ENCODE results near the gene PCDHGA12. TPM values are rescaled to one million over a fixed set of nuclear protein-coding genes. Genes with fewer than 3 reads are reported as not detected.
"Not testable (repeated sequence)": the region's sequence is repeated elsewhere in the genome, so short reads cannot be mapped to it uniquely, and the experiment has no call there.

The PCDHGA12 gene
- total RNA-seq, 1 donor from 2014 or later = 10.6 TPM

DNA sequence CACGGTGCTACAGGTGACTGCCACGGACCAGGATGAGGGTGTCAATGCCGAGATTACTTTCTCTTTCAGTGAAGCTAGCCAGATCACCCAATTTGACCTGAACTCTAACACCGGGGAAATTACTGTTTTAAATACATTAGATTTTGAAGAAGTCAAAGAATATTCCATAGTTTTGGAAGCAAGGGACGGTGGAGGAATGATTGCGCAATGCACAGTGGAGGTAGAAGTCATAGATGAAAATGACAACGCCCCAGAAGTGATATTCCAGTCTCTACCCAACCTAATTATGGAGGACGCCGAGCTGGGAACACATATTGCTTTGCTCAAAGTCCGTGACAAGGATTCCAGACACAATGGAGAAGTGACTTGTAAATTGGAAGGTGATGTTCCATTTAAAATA lies 41.6 kb upstream of the PCDHGA12 start:
- Histone ChIP-seq H3K4me1 (no peaks in the 10 kb centered on the region), H3K4me3 (no peak overlapping the region), H3K9me3 (peaks cover 69% of the 10 kb centered on the region), H3K27ac (no peak overlapping the region), H3K36me3 (peaks cover 0 to 9% of the 10 kb centered on the region in 2 donors), H3K27me3 (no peaks in the 10 kb centered on the region)
- DNase-seq (ENCODE audit: extremely low spot score in 2 of 2) = no peak
- TF ChIP-seq POLR2AphosphoS5 (IDR thresholded peaks at IDR 0.05; ENCODE audit: insufficient read depth in 1 of 2, low read depth in 1 of 2) = no peak
- no peak for TF ChIP-seq POLR2A (IDR thresholded peaks at IDR 0.05)
- TF ChIP-seq, protein P1, sequence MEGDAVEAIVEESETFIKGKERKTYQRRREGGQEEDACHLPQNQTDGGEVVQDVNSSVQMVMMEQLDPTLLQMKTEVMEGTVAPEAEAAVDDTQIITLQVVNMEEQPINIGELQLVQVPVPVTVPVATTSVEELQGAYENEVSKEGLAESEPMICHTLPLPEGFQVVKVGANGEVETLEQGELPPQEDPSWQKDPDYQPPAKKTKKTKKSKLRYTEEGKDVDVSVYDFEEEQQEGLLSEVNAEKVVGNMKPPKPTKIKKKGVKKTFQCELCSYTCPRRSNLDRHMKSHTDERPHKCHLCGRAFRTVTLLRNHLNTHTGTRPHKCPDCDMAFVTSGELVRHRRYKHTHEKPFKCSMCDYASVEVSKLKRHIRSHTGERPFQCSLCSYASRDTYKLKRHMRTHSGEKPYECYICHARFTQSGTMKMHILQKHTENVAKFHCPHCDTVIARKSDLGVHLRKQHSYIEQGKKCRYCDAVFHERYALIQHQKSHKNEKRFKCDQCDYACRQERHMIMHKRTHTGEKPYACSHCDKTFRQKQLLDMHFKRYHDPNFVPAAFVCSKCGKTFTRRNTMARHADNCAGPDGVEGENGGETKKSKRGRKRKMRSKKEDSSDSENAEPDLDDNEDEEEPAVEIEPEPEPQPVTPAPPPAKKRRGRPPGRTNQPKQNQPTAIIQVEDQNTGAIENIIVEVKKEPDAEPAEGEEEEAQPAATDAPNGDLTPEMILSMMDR (IDR thresholded peaks at IDR 0.05) = no peak
- intact Hi-C loops (cut with DNase I) = no loop called here

DNA sequence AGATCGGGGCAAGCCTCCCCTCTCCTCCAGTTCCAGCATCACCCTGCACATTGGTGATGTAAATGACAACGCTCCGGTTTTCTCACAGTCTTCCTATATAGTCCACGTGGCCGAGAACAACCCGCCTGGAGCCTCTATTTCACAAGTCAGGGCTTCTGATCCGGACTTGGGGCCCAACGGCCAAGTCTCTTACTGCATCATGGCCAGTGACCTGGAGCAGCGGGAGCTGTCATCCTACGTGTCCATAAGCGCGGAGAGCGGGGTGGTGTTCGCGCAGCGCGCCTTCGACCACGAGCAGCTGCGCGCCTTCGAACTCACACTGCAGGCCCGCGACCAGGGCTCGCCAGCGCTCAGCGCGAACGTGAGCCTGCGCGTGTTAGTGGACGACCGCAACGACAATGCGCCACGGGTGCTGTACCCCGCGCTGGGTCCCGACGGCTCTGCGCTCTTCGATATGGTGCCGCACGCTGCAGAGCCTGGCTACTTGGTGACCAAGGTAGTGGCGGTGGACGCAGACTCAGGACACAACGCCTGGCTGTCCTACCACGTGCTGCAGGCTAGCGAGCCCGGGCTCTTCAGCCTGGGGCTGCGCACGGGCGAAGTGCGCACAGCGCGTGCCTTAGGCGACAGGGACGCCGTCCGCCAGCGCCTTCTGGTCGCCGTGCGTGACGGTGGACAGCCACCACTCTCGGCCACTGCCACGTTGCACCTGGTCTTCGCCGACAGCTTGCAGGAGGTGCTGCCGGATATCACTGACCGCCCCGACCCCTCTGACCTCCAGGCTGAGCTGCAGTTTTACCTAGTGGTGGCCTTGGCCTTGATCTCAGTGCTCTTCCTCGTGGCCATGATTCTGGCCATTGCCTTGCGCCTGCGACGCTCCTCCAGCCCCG lies 40.9 kb upstream of the PCDHGA12 start:
- no peak for DNase-seq (ENCODE audit: extremely low spot score in 2 of 2)
- Histone ChIP-seq H3K4me1 (no peaks in the 10 kb centered on the region), H3K27ac (no peak overlapping the region), H3K27me3 (no peaks in the 10 kb centered on the region), H3K4me3 (no peak overlapping the region), H3K36me3 (peaks cover 0 to 9% of the 10 kb centered on the region in 2 donors), H3K9me3 (peaks cover 71% of the 10 kb centered on the region)
- TF ChIP-seq, protein P1 (IDR thresholded peaks at IDR 0.05) = no peak
- no peak for TF ChIP-seq POLR2AphosphoS5 (IDR thresholded peaks at IDR 0.05; ENCODE audit: insufficient read depth in 1 of 2, low read depth in 1 of 2)
- no peak for TF ChIP-seq POLR2A (IDR thresholded peaks at IDR 0.05)
- intact Hi-C loops (cut with DNase I) = no loop called here

DNA sequence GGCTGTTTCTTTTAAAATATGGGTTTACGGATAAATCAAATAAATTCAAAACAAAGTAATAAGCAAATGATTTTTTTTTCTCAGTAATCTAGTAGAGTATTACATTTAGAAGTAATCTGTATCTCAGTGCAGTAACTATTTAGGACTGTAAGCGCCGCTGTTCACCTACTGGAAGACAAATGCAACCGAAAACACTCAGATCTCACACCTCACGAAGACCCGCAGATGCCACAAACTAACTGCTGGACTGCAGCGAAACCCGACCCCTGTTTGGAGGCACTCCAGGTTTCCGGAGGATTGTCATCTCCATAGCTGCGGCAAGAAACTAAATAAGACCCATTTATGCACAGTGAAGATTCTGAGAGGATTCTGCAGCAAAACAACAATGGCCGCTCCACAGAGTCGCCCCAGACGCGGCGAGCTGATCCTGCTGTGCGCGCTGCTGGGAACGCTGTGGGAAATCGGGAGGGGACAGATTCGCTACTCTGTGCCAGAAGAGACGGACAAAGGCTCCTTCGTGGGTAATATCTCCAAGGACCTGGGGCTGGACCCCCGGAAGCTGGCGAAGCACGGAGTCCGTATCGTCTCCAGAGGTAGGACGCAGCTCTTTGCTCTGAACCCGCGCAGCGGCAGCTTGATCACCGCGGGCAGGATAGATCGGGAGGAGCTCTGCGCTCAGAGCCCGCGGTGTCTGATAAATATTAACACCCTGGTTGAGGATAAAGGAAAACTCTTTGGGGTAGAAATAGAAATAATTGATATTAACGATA lies 37.7 kb upstream of the PCDHGA12 start, which contains the start of gene PCDHGA8:
PCDHGA8 (plus strand) TSS at position 205 of the 770 bp plus-strand sequence; CDS start at position 386, 181 bp downstream.
- no peaks in the 10 kb centered on the region for H3K4me1 ChIP-seq
- peaks cover 0 to 9% of the 10 kb centered on the region in 2 donors for H3K36me3 ChIP-seq
- intact Hi-C loops (cut with DNase I) = no loop called here
- no peaks in the 10 kb centered on the region for H3K27me3 ChIP-seq
- H3K4me3 ChIP-seq = no peak within 1 kb of the TSS
- DNase-seq (ENCODE audit: extremely low spot score in 2 of 2) = no peak
- TF ChIP-seq POLR2AphosphoS5 (IDR thresholded peaks at IDR 0.05; ENCODE audit: insufficient read depth in 1 of 2, low read depth in 1 of 2) (no peak), POLR2A (IDR thresholded peaks at IDR 0.05) (no peak)
- TF ChIP-seq, protein P1 (IDR thresholded peaks at IDR 0.05) = no peak
- H3K27ac ChIP-seq = no peak within 1 kb of the TSS
- H3K9me3 ChIP-seq = peaks cover 74% of the 10 kb centered on the region

DNA sequence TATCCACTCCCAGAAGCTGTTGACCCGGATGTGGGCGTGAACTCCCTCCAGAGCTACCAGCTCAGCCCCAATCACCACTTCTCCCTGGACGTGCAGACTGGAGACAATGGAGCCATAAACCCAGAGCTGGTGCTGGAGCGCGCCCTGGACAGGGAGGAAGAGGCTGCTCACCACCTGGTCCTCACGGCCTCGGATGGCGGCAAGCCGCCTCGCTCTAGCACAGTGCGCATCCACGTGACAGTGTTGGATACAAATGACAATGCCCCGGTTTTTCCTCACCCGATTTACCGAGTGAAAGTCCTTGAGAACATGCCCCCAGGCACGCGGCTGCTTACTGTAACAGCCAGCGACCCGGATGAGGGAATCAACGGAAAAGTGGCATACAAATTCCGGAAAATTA lies 37.0 kb upstream of the PCDHGA12 start:
- TF ChIP-seq POLR2AphosphoS5 (IDR thresholded peaks at IDR 0.05; ENCODE audit: insufficient read depth in 1 of 2, low read depth in 1 of 2) = no peak
- TF ChIP-seq POLR2A (IDR thresholded peaks at IDR 0.05) = no peak
- TF ChIP-seq, protein P1 (IDR thresholded peaks at IDR 0.05) = no peak
- Histone ChIP-seq H3K9me3 (peaks cover 75% of the 10 kb centered on the region), H3K4me3 (no peak overlapping the region), H3K36me3 (peaks cover 0 to 9% of the 10 kb centered on the region in 2 donors), H3K27ac (no peak overlapping the region), H3K4me1 (no peaks in the 10 kb centered on the region), H3K27me3 (no peaks in the 10 kb centered on the region)
- intact Hi-C loops (cut with DNase I) = no loop called here
- no peak for DNase-seq (ENCODE audit: extremely low spot score in 2 of 2)

DNA sequence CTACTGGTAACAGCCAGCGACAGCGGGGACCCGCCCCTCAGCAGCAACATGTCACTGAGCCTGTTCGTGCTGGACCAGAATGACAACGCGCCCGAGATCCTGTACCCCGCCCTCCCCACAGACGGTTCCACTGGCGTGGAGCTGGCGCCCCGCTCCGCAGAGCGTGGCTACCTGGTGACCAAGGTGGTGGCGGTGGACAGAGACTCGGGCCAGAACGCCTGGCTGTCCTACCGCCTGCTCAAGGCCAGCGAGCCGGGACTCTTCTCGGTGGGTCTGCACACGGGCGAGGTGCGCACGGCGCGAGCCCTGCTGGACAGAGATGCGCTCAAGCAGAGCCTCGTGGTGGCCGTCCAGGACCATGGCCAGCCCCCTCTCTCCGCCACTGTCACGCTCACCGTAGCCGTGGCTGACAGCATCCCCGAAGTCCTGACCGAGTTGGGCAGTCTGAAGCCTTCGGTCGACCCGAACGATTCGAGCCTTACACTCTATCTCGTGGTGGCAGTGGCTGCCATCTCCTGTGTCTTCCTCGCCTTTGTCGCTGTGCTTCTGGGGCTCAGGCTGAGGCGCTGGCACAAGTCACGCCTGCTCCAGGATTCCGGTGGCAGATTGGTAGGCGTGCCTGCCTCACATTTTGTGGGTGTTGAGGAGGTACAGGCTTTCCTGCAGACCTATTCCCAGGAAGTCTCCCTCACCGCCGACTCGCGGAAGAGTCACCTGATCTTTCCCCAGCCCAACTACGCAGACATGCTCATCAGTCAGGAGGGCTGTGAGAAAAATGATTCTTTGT lies 35.7 kb upstream of the PCDHGA12 start:
- H3K4me3 ChIP-seq; DNase-seq (ENCODE audit: extremely low spot score in 2 of 2); intact Hi-C loops (cut with DNase I); H3K4me1 ChIP-seq; H3K27me3 ChIP-seq; H3K27ac ChIP-seq: not testable (repeated sequence)
- peaks cover 0 to 20% of the 10 kb centered on the region in 2 donors for H3K36me3 ChIP-seq
- peaks cover 74% of the 10 kb centered on the region for H3K9me3 ChIP-seq
